Gastrocnemius medialis (tissue), 4 donors: ENCODE data around the gene CCNI. TPM values are rescaled to one million over a fixed set of nuclear protein-coding genes. Genes with fewer than 3 reads are reported as not detected.

Experiments used
- ATAC-seq, 2 donors: fragments of 150-250 bp; one replicate each; pipeline ENCODE4 v1.9.1; 2016
- DNase-seq, 2 donors: peaks; one replicate each; pipeline ENCODE4 v3.0.0-alpha.2; 2019
- H3K27ac ChIP-seq, 4 donors: fragments of 200-600 bp; sonication (generic); 1 replicate in 1 of 4; 2 replicates in 3 of 4; pipeline ENCODE4 v1.5.1; 2016 to 2018; ENCODE audit warnings: mild to moderate bottlenecking in 2 of 4, moderate library complexity in 1 of 4
- H3K27me3 ChIP-seq, 3 donors: fragments of 200-600 bp; sonication (generic) in 2 of 3; 1 replicate in 1 of 3; 2 replicates in 2 of 3; pipeline versions ENCODE4 v1.5.1 to v1.6.0; 2016 to 2019; ENCODE audit warnings: mild to moderate bottlenecking in 1 of 3, moderate library complexity in 1 of 3
- H3K36me3 ChIP-seq, 2 donors: fragments of 200-600 bp; sonication (generic) in 1 of 2; one replicate each; pipeline ENCODE4 v1.5.1; 2017 to 2018
- H3K4me1 ChIP-seq, 2 donors: fragments of 200-600 bp; sonication (generic) in 1 of 2; one replicate each; pipeline ENCODE4 v1.5.1; 2016 to 2017; ENCODE audit warnings: mild to moderate bottlenecking in 2 of 2
- H3K4me3 ChIP-seq, 4 donors: fragments of 200-600 bp; sonication (generic) in 3 of 4; 1 replicate in 1 of 4; 2 replicates in 3 of 4; pipeline ENCODE4 v1.5.1; 2016 to 2019; ENCODE audit warnings: mild to moderate bottlenecking in 2 of 4
- H3K9me3 ChIP-seq, 3 donors: fragments of 200-600 bp; sonication (generic) in 2 of 3; 1 replicate in 1 of 3; 2 replicates in 2 of 3; pipeline ENCODE4 v1.5.1; 2016 to 2019
- CTCF ChIP-seq, 5 experiments: fragments of 450-650 bp in 3 of 5; fragments of 200-600 bp in 2 of 5; sonication (generic) in 2 of 5; IDR thresholded peaks in 4 of 5; conservative IDR thresholded peaks in 1 of 5; 1 replicate in 4 of 5; 2 replicates in 1 of 5; pipeline ENCODE4 v1.5.1; 2016 to 2019; ENCODE audit warnings: antibody characterized with exemption in 5 of 5, mild to moderate bottlenecking in 3 of 5, moderate library complexity in 3 of 5
- POLR2A ChIP-seq, 2 donors: fragments of 450-650 bp; IDR thresholded peaks; one replicate each; pipeline ENCODE4 v1.6.1; 2017; ENCODE audit warnings: antibody characterized with exemption in 2 of 2, mild to moderate bottlenecking in 2 of 2, moderate library complexity in 2 of 2
- in situ Hi-C, 4 donors: fragments of 200-750 bp; cut with MboI; loops; one replicate each; pipeline versions ENCODE4 v1.15.0 to v1.8.0; 2017; ENCODE audit warnings: low sequenced_read_pairs in 4 of 4
- intact Hi-C: fragments of 100-400 bp; cut with DNase I; formaldehyde crosslinking; loops from one replicate; pipeline ENCODE4 v1.15.1; 2023; ENCODE audit warnings: low total_unique reads
- total RNA-seq, 4 donors: library from RNA; depleted of rRNA; stranded (reverse); fragments of >200 nt; gene quantifications; one replicate each; pipeline versions ENCODE4 v1.1.0 to v1.2.3, GENCODE V29; 2016

The CCNI gene
- total RNA-seq, 4 donors from 2014 or later: 82.8 to 138 (median 129) TPM

DNA sequence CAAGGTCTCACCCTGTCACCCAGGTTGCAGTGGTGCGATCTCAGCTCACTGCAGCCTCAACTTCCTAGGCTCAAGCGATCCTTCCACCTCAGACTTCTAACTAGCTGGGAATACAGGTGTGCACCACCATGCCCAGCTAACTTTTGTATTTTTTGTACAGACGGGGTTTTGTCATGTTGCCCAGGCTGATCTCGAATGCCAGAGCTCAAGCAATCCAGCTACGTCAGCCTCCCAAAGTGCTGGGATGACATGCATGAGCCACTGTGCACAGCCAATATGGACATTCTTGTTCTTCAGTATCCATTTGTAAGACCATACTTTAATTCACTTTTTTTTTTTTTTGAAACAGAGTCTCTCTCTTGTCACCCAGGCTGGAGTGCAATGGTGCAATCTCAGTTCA lies 3.5 kb upstream of the CCNI start:
- DNase-seq (no peak), ATAC-seq (no peak)
- H3K27me3 ChIP-seq: no peaks in the 10 kb centered on the region
- H3K4me1 ChIP-seq: peaks cover 10 to 19% of the 10 kb centered on the region in 2 donors
- H3K36me3 ChIP-seq: no peaks in the 10 kb centered on the region
- intact Hi-C loops (loop anchor here (10.0 kb wide), 3 partner anchors 786 to 934 kb away; partner anchors contain the start of genes MRPL1, NUP54 and SCARB2), in situ Hi-C loops (no loop called here)
- no peaks in the 10 kb centered on the region for H3K9me3 ChIP-seq
- H3K27ac ChIP-seq: no peak overlapping the region
- H3K4me3 ChIP-seq: no peak overlapping the region
- TF ChIP-seq CTCF (IDR thresholded peaks at IDR 0.05 in 4 of 5, conservative IDR thresholded peaks at IDR 0.05 in 1 of 5): no peak
- TF ChIP-seq POLR2A (IDR thresholded peaks at IDR 0.05): no peak

- no peak for DNase-seq
- H3K36me3 ChIP-seq: no peaks in the 10 kb centered on the region
- in situ Hi-C loops: no loop called here
- H3K27ac ChIP-seq: no peak overlapping the region
- peaks cover 18 to 28% of the 10 kb centered on the region in 2 donors for H3K4me1 ChIP-seq
- ATAC-seq: no peak
- no peaks in the 10 kb centered on the region for H3K9me3 ChIP-seq
- no peak overlapping the region for H3K4me3 ChIP-seq
- intact Hi-C loops: loop anchor here (10.0 kb wide), 3 partner anchors 786 to 934 kb away; partner anchors contain the start of genes MRPL1, NUP54 and SCARB2
- no peak for TF ChIP-seq POLR2A (IDR thresholded peaks at IDR 0.05)
- no peak for TF ChIP-seq CTCF (IDR thresholded peaks at IDR 0.05 in 4 of 5, conservative IDR thresholded peaks at IDR 0.05 in 1 of 5)
- H3K27me3 ChIP-seq: no peaks in the 10 kb centered on the region
Measured at GRCh38 chr4:77078401-77078800, 2.6 kb upstream of the CCNI start.

GRCh38 chr4:77076889-77077635 lies 1.3 kb upstream of the CCNI start:
- Histone ChIP-seq H3K9me3 (no peaks in the 10 kb centered on the region), H3K27me3 (no peaks in the 10 kb centered on the region), H3K4me3 (peak overlapping the region; percentile 87 to 95 (median 92)), H3K27ac (peak overlapping the region; percentile 98 to 99 (median 99)), H3K36me3 (no peaks in the 10 kb centered on the region), H3K4me1 (peaks cover 32 to 40% of the 10 kb centered on the region in 2 donors)
- DNase-seq (no peak), ATAC-seq (no peak)
- intact Hi-C loops (loop anchor here (1.0 to 10.0 kb wide), 4 partner anchors 80 to 932 kb away; partner anchors contain the start of genes CCNG2, MRPL1, NUP54 and SCARB2), in situ Hi-C loops (no loop called here)
- TF ChIP-seq CTCF (IDR thresholded peaks at IDR 0.05 in 4 of 5, conservative IDR thresholded peaks at IDR 0.05 in 1 of 5): no peak
- no peak for TF ChIP-seq POLR2A (IDR thresholded peaks at IDR 0.05)

DNA sequence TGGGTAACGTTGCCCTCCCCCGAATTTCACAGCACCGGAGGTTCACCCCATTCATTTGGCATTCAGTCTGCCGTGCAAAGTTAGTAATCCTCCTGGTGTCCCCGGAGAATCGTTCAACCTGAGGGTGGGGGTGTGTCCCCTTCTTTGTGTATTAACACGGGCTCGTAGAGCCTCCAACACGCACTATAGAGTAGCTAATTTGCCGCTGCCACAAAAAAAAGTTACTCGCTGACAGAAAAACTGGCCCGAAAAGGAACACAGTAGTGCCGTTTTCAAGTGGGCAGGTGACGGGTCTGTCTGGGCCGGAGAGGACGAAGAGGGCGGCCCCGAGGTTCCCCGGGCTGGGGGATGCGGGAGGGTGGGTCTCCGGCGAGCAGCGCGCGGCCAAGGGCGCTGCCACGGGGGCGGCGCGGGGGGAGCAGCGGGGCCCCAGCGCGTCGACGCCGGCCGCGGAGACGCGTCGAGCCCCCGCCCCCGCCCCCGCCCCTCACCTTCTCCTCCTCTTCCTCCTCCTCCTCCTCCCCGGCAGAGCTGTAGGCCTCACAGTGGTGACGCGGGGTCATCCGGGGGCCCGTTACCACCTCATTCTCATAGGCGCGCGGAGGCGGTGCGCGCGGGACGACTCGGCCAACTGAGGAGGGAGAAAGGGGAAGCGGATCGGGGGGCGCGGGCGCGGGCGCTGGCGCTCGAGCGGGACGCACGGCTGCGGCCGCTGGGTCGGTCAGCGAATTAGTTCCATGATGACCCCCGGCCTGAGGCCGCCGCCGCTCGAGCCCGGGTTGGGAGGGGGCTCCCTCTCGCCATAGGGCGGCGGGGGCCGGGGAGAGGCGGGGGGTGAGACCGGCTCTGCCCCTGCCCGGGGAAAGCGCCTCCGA lies 571 bp downstream of the CCNI start:
- peak overlapping the region; percentile 87 to 95 (median 92) for H3K4me3 ChIP-seq
- peak; percentile 54 to 64 for ATAC-seq
- peaks cover 40 to 53% of the 10 kb centered on the region in 2 donors for H3K4me1 ChIP-seq
- no peaks in the 10 kb centered on the region for H3K9me3 ChIP-seq
- no peaks in the 10 kb centered on the region for H3K36me3 ChIP-seq
- TF ChIP-seq CTCF (IDR thresholded peaks at IDR 0.05 in 4 of 5, conservative IDR thresholded peaks at IDR 0.05 in 1 of 5) (no peak), POLR2A (IDR thresholded peaks at IDR 0.05) (peak in 1 of 2 donors; percentile 56)
- no peaks in the 10 kb centered on the region for H3K27me3 ChIP-seq
- in situ Hi-C loops (no loop called here), intact Hi-C loops (loop anchor here (2.0 to 10.0 kb wide), 4 partner anchors 126 to 930 kb away; partner anchors contain the start of genes MRPL1, NUP54, SCARB2 and SEPTIN11)
- peak overlapping the region; percentile 98 to 99 (median 99) for H3K27ac ChIP-seq
- peak; percentile 56 to 65 for DNase-seq
